NCI-H2107 (cell line): ENCODE results near the gene ABHD6.
"Not testable (repeated sequence)": the region's sequence is repeated elsewhere in the genome, so short reads cannot be mapped to it uniquely, and the experiment has no call there.

Experiments used
- DNase-seq: peaks from one replicate; lab custom pipeline; 2025; lab: John Stamatoyannopoulos, UW

The ABHD6 gene

DNA sequence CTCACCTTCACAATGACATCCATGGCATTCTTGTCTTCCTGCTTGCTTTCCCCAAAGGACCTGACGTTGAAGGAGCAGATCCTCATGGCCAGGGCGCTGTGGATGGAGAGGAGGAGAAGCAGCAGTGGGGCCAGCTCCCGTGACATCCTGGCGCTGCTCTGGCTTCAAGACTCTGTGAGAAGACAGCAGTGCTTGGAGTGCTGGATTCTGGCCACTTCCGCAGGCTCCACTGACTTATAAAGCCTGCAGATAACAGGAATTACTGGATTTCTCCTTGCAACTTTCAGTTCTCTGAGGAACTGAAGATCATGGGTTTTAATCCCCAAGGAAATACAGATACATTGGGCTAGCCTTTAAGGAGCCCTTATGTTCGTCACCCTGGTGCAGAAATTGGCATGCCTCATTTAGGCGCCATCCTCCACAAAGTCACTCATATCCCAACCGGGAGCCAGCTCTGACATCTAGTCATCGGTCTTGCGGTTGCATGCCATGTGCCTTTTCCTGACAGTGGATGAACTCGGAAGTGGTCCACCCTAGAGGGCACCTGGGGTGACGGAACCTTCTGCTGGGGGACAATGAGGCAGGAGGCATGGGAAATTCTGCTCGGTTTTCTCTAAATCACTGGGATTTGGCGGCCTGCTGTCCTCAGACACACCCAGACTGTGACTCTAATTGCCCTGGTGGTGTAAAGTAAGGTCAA lies 26.7 kb upstream of the ABHD6 start, which contains the start of gene DNASE1L3:
DNASE1L3 (minus strand) TSS at position 212 of the 700 bp plus-strand sequence; CDS start at position 146, 66 bp downstream.
- DNase-seq, result no peak

DNA sequence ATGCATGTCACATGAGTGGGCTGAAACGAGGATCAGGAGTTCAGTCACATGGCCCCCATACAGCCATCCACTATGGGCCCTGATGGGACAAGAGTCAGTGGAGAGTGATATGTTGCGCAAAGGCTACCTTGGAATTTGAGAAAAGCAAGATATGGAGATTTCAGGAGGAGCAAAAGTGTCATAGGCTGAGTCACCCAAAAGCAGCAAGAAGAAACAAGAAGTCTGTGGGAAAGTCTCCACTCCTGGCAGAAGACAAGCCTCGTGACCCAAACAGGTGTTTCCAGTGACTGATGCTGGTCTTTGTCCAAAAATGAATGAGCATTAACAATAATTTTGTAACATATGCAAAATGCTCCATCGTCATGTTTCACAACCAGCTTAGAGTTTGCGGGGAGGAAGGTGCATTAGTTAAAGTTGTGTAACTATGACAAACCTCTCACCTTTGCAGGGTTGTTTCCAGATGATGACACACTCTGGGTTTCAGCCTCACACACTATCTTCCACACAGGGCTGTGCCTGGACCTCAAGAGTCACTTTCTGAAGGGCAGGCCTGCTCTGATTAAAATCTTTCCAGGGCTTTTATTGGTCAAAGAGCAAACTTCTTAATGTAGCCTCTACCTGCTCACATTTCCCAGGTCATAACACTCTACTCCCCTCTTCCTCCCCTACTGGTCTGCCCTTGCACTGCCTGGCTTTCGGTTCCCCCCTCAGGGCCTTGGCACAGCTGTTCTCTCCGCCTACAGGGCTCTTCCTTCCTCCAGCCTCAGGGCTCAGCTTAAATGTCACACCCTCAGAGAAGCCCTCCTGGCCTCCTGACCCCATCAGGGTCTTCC lies 22.9 kb upstream of the ABHD6 start:
- DNase-seq, result no peak

DNA sequence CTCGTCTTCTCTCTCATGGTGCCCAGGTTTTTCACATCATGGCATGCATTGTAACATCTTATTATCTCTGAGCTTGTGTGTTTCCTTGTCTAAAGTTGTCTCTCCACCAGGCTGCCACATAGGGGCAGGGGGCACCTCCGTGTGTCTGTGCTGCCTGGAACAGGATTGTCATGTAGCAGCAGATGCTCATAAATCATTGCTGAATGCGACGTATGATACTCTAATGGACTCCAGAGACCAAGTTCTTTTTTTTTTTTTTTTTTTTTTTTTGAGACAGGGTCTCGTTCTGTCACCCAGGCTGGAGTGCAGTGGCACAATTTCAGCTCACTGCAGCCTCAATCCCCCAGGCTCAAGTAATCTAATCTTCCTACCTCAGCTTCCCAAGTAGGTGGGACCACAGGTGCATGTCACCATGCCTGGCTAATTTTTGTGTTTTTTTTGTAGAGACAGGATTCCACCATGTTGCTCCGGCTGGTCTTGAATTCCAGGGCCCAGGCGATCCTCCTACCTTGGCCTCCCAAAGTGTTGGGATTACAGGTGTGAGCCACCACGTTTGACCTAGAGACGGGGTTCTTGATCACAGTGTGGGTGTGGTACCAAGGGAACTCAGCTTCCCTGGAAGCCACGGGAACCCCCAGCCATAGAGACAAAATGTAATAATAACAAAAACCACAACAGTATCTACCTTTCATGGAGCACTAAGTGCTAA lies 22.1 kb upstream of the ABHD6 start:
- DNase-seq, result no peak

DNA sequence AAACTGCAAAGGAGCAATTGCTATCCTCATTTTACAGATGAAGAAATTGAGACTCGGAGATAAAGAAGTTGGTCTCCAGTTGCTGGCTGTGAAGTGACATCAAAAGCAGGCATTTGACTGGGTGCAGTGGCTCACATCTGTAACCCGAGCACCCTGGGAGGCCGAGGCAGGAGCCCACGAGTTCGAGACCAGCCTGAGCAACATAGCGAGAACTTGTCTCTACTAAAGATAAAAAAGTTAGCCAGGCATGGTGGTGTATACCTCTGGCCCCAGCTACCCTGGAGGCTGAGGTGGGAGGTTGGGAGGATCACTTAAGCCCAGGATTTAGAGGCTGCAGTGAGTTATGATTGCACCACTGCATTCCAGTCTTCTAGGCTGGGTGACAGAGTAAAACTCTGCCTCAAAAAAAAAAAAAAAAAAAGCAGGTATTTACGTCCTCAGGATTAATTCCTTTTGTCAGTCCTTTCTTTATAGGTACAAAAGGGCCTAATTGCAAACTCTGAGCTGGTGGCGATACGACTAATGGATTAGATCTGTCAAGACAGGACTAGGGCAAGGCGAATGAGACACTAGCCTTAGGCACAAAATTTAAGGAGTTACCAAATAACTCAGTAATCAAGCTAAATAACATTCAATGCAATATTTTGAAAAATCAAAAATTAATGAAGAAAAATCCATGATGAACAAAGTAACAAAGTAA lies 20.9 kb upstream of the ABHD6 start:
- DNase-seq, result no peak

DNA sequence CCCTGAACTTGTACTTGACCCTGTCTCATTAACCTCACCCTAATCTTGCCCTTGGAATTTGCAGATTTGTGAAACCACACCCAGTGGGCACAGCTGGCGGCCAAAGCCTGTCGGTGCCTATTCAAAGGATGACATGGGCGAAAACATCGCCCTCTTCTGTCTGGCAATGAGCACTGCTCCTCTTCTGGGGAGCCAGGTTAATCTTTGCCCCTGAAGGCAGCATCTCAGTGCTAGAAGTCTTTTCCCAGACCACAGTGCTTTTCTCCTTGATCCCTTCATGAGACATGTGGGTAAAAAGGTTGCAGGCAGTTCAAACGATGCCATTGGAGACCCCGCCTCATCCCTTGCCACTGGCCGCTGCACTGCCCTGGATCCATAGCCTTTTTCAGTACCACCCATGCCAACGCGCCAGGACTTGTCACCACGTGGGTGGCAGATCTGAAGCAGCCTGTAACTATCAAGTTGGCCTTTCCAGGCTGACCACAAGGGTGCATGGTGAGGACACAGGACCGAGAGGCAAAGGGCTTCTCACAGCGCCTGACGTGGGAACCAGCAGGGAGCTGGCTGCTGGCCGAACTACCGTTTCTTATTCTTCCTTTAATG lies 20.3 kb upstream of the ABHD6 start:
- DNase-seq, result no peak

DNA sequence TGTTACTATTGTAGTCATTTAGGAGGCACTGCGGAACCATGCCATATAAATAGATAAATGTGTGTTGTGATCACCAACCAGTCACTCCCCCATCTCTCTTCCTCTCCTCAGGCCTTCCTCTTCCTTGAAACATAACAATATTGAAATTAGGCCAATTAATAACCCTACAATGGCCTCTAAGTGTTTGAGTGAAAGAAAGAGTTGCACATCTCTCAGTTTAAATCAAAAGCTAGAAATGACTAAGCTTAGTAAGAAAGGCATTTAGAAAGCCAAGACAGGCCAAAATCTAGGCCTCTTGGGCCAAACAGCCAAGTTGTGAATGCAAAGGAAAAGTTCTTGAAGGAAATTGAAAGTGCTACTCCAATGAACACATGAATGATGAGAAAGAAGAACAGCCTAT lies 18.7 kb upstream of the ABHD6 start:
- DNase-seq, result no peak

DNA sequence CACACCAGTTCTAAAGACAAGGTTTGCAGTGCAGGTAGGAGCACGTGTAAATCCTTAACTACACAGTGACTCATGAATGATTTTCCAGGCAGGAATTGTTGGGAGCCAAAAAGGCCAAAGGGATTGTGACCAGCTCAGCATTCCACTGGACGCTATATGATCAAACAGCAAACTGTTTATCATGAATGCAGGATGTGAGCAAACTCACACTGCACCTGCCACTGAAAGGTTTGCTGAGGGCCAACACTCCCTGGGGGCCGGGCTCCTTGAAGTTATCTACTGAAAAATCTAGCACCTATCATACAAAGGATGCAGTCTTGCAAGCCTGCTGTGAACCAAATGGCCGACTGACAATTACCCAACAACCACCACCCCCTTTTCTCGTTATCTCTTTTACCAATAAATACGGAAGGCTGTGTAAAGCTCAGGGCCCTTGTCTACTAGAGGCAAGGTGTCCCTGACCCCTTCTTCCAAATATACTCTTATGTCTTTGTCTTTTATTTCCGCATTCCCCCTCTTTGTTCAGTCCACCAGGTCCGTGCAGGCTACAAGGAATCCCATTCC lies 15.3 kb upstream of the ABHD6 start:
- no peak for DNase-seq

DNA sequence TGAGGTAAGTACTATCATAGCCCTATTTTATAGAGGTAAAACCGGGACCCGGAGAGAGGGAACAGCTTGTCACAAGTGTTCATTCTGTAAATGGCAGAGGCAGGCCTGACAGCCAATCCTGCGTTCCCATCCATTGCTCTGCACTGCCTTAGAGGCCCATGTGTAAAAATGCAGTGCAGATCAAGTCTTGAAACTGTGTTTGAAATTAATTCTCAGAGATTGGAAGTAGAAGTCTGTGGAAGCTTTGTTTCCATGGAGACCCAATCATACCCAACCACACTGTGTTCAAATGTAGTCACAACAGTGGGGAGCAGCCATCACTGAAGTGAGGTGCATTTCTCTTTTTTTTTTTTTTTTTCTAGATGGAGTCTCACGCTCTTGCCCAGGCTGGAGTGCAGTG lies 13.7 kb upstream of the ABHD6 start:
- DNase-seq, result no peak

DNA sequence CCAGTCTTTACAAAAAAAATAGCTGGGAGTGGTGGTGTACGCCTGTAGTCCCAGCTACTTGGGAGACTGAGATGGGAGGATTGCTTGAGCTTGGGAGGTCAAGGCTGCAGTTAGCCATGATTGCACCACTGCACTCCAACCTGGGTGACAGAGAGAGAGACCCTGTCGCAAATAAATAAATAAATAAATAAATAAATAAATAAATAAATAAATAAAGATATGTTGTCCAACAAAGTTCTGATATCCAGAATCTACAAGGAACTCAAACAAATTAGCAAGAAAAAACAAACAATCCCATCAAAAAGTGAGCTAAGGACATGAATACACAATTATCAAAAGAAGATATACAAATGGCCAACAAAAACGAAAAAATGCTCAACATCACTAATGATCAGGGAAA lies 9.7 kb upstream of the ABHD6 start:
- DNase-seq, result not testable (repeated sequence)

DNA sequence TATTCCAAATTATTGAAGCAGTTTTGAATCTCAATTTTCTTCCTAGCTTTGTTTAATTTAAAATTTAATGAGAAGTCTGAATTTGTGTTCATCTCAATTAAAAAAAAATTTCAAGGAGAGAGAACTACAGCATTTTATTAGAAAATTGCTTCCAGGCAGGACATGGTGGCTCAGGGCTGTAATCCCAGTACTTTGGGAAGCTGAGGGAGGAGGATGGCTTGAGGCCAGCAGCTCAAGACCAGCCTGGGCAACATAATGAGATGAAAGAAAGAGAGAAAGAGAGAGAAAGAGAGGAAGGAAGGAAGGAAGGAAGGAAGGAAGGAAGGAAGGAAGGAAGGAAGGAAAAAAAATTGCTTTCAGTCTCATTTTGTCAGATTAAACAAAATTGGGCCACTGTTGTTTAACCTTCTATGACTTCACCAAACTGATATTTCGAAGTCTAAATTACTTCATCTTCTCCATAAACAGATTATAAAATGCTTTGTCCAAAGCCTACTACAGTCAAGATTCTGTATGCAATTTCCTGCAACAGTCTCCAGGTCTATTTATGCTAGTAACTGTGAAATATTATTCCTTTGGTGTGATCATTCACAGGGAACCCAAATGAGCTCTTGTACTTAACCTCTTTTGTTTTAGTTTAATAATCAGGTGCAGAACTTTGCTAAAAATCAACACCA lies 6.6 kb upstream of the ABHD6 start:
- DNase-seq, result no peak

DNA sequence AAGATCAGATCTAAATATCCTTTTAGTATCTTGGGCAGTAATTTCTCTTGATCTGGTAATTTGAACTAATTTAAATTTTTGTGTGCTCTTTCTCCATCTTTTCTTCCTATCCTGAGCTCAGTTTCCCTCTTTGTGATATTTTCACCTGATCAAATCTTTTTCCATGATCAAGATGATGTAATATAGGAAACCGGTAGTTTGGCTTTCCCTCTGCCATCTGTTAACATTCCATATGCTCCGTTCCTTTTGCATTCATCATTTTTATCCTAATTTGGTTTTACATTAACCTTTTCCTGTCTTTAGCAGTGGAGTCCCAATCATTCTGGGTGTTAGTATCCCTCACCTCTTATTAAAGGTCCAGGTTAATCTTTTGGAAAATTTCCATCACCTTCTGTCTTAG lies 5.9 kb upstream of the ABHD6 start:
- DNase-seq, result no peak

DNA sequence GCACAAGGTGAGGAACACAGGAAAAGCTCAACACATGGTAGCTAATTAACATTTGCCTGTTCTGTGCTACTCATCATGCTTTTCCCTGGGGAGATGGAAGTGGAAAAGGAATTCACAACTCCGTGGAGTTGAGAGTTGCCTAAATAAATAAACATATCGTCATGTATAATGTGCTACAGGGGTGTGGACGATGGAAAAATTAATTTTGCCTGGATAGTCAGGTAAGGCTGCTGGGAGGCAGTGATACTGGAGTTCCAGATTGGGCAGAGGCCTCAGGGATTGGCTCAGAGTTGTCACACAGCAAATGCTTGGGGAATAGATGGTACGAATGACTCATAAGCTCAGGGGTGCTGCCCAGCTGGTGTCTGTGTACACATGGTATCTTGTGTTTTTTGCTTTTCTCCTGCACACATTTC lies 3.1 kb upstream of the ABHD6 start:
- DNase-seq, result no peak

DNA sequence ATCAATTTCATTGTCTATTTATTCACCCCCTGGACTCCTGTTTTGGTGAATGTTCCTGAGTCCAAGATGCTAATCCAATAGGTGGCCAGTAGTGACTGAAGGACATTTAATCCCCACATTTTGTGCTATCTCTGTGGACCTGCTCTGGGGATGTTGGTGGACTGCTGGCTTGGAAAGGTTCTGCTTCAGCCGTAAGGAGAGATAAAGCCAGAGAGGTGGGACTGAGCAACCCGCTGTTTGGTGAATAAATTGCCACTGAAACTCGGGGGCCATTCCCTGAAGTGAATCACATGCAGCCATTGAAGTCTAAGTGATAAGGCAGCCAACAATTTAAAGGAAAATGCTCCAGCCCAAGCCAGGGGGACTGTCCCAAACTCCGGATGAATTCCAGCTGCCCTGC lies 1.6 kb upstream of the ABHD6 start:
- no peak for DNase-seq

DNA sequence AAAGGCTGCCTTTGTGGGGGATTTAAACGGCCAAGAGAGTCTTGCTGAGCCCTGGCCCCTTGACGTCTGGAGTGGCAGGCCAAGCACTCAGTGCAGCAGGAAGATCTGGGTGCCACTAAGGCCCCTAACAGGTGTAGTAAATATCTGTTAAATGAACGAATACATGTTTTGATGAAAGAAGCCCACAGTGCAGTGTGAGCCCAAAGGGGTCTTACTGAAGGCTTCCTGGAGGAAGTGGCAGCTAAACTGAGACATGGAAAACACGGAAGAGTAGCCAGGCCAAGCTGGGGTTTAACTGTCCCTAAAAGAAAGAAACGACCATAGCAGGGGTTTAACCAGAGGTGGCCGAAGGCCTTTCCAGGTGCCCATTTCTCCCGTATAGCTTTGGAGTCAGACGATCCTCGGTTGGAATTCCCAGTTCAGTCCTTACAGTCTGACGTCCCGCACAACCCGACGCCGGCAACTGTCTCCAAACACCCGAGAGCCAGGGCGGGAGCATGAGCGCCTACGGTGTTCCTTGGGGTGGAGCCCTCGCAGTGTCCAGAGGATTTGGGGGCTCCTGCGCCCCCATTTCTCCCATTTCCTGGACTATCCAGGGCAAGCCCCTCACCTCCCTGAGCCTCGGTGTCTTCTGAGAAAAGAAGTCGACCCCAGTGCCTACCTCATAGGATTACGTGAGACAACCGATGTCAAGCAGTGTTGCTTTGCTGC lies 910 bp upstream of the ABHD6 start:
- no peak for DNase-seq

DNA sequence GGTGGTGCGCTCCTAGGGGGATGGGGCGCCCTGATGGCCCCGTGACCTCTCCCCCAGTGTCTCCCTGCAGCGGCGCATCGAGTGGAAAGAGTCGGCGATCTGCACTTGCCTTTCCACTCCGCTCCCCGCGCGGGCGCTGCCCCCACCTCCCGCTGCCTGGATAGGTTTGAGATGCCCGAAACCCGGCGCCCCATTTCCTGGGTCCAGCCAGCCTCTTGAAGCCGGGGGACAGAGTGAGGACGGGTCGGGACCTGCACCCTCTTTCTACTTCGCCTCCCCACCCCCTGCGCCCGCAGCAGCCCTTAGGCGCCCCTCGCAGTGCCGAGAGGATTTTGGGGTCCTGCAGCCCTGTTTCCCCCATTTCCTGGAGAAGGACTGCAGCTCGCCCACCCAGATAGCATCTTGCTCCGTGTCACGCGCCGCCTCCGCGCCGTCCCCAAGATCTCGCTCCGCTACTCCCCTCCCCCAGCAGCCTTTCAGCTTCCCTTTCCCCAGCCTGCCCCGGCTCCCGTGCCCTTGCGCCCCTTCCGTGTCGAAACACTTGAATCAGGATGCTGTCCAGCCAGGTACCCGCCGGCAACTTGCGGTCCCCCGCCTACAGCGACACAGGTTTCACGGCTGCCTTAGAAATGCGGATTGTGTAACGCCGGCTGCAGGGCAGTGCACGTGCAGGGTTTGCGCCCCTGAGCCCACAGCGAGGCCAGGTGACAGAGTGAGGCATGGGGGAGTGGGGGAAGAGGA lies 519 bp downstream of the ABHD6 start:
- DNase-seq, result no peak

DNA sequence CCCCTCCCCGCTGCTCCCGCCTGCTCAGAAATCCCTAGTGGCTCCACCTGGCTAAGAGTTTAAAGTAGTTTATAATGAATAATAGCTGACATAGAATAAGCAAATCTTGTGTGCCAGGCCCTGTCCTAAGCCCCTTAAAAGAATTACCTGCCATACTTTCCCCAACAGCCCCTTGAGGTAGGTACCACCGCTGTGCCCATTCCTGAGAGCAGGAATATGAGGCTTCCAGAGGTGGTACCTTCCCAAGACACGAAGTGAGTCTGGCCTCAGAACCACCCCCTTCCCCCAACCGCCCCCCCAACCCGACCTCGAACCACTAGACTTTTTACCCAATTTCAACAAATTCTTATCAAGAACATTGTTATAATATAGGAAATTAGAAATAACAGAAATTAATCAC lies 1.2 kb downstream of the ABHD6 start:
- no peak for DNase-seq

DNA sequence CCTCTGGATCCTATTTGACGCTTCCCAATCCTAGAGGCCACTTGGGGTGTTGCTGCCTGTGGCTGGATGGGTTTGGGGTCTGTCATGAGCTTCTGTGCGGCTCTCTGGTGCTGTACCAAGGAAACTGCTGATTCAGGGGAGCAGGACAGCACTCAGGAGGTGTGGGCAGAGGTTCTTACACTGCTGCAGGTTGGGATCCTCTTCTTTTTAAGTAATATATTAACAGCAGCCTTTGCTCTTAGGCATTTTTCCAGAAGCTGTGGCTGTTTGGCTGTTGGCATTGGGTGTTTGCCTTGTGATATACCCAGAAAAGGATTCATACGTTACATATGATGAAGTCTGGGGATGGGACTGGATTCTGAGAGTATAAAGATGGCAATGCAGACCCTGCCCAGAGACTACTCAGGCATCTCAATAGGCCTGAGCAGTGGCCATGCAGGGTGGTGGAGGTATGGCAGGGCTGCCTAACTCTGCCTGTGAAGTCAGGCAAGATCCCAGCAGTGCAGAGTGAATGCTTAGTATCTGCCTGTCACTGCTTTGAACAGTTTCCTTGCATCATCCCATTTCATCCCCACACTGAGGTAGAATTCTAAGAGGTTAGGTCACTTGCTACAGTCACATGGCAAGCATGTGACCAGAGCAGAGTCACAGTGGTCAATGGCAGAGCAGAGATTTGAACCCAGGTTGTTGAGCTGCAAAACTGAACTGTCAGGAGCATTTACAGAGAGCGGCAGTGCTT lies 3.9 kb downstream of the ABHD6 start:
- no peak for DNase-seq

DNA sequence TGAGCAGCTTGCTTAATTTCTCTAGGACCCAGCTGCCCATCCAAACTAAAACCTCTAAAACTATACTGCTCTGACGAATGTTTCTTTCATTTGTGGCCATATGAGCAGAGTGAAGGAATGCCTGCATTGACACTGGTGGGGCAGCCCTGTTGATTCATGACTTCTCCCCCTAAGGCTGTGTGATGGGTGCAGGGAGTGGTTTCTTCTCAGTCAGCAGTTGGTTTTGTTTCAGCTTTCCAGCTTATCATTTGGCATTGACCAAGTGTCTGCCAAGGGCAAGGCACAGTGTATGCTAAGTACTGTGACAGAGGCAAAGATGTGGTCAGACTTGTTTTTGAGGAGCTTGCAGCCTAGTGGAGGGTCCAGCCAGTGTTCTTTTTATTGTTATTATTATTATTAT lies 4.7 kb downstream of the ABHD6 start:
- DNase-seq, result no peak

DNA sequence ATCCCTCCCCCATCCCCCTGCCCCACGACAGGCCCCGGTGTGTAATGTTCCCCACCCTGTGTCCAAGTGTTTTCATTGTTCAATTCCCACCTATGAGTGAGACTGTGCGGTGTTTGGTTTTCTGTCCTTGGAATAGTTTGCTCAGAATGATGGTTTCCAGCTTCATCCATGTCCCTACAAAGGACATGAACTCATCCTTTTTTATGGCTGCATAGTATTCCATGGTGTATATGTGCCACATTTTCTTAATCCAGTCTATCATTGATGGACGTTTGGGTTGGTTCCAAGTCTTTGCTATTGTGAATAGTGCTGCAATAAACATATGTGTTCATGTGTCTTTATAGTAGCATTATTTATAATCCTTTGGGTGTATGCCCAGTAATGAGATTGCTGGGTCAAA lies 5.3 kb downstream of the ABHD6 start:
- DNase-seq, result not testable (repeated sequence)
